ENCODE data around the gene STPG1.
"Not testable (repeated sequence)": the region's sequence is repeated elsewhere in the genome, so short reads cannot be mapped to it uniquely, and the experiment has no call there.

Gene STPG1, protein sequence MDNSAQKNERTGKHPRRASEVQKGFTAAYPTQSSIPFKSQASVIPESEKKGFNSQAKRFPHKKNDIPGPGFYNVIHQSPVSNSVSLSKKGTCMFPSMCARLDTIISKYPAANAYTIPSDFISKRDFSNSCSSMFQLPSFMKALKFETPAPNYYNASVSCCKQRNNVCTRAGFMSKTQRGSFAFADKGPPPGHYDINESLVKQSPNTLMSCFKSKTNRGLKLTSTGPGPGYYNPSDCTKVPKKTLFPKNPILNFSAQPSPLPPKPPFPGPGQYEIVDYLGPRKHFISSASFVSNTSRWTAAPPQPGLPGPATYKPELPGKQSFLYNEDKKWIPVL

GRCh38 chr1:24413350-24414163 lies at the start of gene STPG1:
Gene STPG1, minus strand, starts transcription at chr1:24413782. Its CDS starts 12,394 bp downstream, at chr1:24401388.
- DNase-seq (ENCODE audit: low read depth), result peak; percentile 76

DNA sequence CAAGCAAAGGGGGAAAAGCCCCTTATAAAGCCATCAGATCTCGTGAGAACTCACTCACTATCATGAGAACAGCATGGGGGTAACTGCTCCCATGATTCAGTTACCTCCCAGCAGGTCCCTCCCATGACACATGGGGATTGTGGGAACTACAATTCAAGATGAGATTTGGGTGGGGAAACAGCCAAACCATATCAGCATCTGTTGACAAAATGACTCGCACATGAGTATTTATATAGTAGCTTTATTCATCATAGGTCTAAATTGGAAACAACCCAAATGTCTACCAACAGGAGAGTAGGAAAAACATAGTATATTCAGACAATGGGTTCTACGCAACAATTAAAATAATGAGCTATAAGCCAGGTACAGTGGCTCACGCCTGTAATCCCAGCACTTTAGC lies 48.5 kb upstream of the STPG1 start:
- DNase-seq (ENCODE audit: low read depth), result not testable (repeated sequence)

DNA sequence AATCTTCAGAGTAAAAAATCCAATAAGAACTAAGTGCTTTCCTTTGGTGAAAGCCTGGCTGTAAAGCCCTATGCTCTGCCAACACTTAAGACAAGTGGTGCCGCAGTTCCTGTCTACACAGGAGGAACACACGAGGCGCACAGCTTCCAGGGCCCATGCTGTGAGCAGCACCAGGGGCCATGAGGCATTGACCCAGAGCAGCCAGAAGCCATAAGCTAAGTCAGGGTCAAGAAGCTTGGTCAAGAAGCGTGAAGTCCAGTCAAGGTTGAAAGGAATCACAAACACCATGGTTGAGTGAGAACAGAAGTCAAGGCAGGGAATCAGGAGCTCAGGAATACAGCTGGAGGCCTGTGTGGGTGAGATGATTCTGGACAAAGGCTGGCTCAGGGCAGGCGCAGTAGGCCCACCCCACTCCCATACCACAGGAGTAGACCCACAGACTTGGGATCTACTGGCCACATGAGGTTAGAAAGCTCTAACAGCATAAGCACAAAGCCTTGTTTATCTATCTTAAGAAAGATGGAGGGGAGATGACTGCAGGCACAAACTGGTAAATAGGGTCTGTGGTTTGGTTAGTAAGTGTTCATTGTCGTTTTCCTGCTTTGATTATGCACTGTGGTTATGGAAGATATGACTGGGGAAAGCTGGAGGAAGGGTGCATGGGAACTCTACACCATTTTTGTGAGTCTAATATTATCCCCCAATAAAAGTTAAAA lies 46.1 kb upstream of the STPG1 start:
- no peak for DNase-seq (ENCODE audit: low read depth)

GRCh38 chr1:24457866-24458265 lies 44.3 kb upstream of the STPG1 start:
- DNase-seq (ENCODE audit: low read depth), result no peak

- DNase-seq (ENCODE audit: low read depth), result no peak
Observed at GRCh38 chr1:24455272-24455671, 41.7 kb upstream of the STPG1 start.

DNA sequence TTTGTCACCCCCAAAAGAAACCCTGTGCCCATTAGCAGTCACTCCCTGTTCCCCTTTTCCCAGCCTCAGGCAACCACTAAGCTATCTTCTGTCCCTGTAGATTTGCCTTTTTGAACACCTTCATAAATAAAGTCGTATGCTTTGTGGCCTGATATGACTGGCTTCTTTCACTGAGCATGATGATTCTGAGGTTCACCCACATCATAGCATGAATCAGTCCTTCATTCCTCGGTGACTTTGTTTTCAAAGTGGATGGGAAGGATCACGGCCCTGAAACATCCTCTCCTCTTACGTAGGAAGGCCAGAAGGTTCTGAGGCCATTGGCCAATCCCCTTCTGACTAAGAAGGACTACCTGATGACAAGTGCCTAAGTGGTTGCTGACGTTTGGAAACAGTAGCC lies 41.1 kb upstream of the STPG1 start:
- DNase-seq (ENCODE audit: low read depth), result no peak

DNA sequence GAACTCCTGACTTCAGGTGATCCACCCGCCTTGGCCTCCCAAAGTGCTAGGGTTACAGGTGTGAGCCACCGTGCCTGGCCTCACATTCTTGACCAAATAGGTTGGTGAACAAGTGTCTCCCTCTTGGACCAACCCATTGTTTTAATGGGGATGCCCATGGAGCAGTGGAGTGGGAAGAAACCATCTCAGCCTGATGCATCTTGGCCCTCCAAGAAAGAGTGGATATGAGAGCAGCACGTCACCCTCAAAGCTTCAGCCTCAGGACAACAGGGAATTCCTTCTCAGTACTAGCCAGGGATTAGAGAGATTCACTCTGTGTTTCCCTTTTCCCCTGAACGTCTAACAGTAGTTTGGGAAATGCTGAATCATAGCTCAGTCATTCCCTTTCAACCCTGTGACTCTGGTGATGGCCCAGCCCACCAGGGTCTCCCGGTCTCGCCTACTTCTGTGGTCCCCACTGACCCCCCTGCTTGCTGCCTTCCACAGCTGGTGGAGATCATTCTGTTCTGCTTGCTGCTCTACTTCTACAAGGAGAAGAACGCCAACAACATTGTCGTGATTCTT lies 39.4 kb upstream of the STPG1 start:
- no peak for DNase-seq (ENCODE audit: low read depth)

GRCh38 chr1:24451746-24452145 lies 38.2 kb upstream of the STPG1 start:
- no peak for DNase-seq (ENCODE audit: low read depth)

DNA sequence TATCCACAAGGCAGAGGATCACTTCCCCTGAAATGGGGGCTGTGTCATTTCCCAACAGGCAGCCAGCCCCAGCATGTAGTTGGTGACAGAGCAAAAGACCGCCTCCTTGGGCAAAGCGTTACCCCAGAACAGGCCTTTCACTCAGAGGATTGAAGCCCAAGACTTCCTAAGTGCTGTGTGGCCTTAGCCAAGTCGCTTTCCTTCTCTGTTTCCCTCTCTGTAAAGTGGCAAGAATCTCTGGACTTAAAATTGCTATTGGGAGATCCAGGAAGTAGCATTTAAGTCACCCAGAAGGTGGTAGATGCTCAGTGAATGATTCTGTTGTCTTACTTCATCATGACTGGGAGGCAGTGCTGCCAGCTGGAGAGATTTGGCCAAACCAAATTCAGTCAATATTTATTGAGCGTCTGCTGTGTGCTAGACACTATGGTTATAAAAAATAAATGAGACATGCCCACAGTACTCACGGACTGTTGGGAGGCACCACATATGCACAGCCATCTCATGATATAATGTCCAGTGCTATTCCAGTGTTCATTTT lies 37.3 kb upstream of the STPG1 start:
- no peak for DNase-seq (ENCODE audit: low read depth)

DNA sequence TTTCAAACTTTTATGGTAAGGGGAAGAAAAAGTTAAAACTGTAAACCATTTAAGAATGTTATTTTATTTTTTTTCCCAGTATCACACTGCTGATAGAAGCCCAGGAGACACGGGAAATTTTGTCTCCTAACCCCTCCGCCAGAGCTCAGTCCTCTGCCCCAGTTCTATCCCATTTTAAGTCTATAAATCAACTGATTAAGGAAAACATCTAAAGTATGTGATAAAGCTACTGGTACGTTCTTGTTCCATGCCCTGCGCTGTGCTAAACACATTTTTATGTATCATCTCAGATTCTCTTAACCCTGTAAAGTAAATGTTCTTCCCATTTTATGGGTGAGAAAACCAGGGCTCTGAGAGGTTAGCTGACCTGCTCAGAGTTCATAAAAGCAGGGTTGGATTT lies 36.7 kb upstream of the STPG1 start:
- DNase-seq (ENCODE audit: low read depth), result no peak

GRCh38 chr1:24446446-24446845 lies 32.9 kb upstream of the STPG1 start:
- DNase-seq (ENCODE audit: low read depth), result not testable (repeated sequence)

GRCh38 chr1:24443241-24443656 lies 29.7 kb upstream of the STPG1 start:
- peak; percentile 13 for DNase-seq (ENCODE audit: low read depth)

GRCh38 chr1:24442764-24443163 lies 29.2 kb upstream of the STPG1 start:
- DNase-seq (ENCODE audit: low read depth), result peak; percentile 70

DNA sequence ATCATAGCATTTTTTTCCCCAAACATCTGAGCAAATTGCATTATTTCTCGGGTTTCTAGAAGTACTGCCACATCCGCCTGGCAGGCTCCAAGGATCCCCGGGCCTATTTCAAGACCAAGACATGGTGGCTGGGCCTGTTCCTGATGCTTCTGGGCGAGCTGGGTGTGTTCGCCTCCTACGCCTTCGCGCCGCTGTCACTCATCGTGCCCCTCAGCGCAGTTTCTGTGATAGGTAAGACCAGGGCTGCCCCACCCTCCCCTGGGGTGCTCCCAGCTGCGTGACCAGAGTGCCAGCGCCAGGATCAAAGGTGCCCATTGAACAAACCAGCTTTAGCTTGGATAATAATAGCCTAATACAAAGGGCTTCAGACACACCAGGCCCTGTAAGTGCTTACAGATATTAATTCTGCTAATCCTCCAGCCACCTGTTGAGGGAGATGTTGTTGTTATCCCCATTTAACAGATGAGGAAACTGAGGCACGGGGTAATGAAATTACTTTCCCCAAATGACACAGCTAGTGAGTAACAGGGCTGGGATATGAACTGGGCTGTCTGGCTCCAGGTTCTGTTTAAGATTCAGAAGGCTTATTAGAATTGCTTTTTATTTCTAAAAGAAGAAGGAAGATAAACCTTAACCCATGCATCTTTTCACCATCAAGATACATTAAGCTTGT lies 28.6 kb upstream of the STPG1 start:
- no peak for DNase-seq (ENCODE audit: low read depth)

DNA sequence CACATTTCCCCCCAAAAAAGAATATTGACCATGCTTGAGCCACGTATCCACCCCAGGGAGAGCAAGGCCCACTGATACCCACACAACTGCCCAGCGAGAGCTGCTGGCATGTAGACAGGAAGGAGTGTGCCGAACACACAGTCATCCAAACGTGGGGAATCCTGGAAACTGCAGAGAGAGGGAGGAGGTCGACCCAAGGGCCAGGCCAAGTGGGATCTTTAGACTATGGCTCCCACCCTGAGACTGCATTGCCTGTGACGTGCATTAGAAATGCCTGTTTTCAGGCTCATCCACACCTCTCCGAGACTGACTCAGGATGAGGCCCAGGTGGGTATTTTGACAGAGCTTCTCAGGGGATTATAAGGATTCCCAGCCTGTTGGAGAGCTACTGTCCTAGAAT lies 27.9 kb upstream of the STPG1 start:
- no peak for DNase-seq (ENCODE audit: low read depth)

DNA sequence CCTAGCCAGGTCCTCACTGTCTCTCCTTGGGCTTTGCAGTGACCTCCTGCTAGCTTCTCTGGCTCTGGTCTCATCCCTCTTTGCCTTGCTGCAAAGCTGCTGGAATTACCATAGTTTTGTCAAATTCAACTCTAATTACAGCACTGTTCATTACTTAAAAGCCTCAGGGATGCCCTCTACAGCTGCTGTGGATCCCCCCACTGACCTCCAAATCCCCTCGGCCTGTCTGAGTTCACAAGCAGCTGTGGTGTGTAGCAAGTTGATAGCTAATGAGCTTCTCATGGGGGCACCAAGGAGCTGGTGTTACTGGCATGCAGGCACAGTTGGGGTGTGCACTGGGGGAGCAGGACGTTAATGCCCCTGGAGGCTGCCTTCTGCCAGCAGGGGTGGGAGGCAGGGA lies 26.9 kb upstream of the STPG1 start:
- no peak for DNase-seq (ENCODE audit: low read depth)

DNA sequence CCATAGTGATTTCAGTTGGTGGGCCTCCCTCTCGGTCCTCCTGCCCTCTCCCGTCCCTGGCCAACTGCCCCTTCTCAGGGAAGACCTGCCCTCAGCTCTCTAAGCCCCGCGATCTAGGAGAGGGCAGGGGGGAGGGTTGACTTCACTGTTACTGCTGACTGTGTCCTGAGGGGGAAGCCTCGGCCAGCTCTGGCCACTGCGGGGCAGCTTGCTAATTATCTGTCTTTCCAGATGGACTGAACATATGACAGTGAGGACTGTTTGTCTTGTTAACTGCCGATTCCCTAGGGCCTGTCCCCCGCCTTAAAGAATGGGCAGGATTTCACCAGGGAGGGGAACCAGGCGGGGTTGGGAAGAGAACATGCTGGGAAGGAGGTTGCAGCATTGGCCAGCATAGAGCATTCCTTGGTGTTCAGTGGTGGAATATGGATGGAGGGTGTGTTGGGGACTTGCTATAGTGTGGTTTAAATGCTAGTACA lies 24.9 kb upstream of the STPG1 start:
- DNase-seq (ENCODE audit: low read depth), result peak; percentile 80

- DNase-seq (ENCODE audit: low read depth), result peak; percentile 30
Observed at GRCh38 chr1:24437631-24438396, 24.2 kb upstream of the STPG1 start.

DNA sequence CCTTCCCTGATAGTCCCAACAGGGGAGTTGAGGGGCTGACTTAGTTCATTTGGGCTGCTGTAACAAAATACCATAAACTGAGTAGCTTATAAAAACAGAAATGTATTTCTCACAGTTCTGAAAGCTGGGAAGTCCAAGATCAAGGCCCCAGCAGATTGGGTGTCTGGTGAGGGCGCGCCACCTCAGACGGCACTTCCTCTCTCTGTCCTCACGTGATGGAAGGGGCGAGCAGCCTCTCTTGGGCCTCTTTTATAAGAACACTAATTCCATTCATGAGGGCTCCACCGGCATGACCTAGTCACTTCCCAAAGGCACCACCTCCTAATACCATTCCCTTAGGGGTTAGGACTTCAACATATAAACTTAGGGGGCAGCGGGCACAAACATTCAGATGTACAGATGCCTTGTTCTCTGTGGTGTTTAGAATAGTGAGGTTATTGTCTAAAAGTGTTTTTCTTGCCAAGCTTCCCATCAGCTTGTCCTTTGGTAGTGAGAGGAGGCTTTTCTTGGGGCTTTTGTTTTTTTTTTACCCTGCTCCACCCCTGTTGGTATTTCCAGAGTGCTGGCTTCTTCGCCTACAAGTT lies 22.3 kb upstream of the STPG1 start:
- no peak for DNase-seq (ENCODE audit: low read depth)

DNA sequence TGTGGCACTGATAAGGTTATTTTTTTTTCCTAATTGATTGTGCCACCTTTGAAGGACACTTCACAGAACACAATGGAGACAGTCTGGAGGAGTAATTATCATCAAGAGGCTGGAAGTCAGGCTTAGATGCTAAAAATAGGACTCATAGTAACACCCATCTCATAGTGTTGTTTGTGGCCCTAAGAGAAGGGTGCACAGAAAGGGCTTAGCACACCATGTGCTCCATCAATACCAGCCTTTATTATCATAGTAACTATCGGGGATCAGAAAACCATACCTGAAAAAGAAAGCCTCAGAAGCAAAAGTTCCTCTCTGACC lies 13.9 kb upstream of the STPG1 start:
- DNase-seq (ENCODE audit: low read depth), result no peak
